ENCODE results near the gene HM13.

The HM13 gene

GRCh38 chr20:31489152-31489551, 25.1 kb upstream of the HM13 start:
- TF ChIP-seq, protein P1, sequence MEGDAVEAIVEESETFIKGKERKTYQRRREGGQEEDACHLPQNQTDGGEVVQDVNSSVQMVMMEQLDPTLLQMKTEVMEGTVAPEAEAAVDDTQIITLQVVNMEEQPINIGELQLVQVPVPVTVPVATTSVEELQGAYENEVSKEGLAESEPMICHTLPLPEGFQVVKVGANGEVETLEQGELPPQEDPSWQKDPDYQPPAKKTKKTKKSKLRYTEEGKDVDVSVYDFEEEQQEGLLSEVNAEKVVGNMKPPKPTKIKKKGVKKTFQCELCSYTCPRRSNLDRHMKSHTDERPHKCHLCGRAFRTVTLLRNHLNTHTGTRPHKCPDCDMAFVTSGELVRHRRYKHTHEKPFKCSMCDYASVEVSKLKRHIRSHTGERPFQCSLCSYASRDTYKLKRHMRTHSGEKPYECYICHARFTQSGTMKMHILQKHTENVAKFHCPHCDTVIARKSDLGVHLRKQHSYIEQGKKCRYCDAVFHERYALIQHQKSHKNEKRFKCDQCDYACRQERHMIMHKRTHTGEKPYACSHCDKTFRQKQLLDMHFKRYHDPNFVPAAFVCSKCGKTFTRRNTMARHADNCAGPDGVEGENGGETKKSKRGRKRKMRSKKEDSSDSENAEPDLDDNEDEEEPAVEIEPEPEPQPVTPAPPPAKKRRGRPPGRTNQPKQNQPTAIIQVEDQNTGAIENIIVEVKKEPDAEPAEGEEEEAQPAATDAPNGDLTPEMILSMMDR (IDR thresholded peaks at IDR 0.05; ENCODE audit: insufficient read depth, missing control alignments) = no peak
- no peak for DNase-seq (ENCODE audit: insufficient read length, low spot score)
- no peak for FAIRE-seq

DNA sequence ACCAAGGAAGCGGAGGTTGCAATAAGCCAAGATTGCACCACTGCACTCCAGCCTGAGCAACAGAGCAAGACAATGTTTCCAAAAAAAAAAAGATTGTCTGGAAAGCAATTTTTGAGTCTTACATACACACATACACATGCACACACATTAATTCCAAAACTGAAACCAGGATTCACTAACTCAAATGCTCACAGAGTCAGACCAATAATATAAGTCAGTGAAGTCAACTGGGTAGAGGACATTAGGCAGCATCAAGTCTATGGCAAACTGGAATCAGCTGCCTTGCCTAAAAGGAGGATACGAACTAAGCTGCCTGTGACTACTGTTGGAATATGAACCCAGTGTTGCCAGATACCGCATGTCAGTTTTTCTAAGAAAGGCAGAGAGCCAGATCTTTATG, 23.5 kb upstream of the HM13 start:
- TF ChIP-seq, protein P1 (IDR thresholded peaks at IDR 0.05; ENCODE audit: insufficient read depth, missing control alignments) = no peak
- no peak for FAIRE-seq
- DNase-seq (ENCODE audit: insufficient read length, low spot score) = no peak

DNA sequence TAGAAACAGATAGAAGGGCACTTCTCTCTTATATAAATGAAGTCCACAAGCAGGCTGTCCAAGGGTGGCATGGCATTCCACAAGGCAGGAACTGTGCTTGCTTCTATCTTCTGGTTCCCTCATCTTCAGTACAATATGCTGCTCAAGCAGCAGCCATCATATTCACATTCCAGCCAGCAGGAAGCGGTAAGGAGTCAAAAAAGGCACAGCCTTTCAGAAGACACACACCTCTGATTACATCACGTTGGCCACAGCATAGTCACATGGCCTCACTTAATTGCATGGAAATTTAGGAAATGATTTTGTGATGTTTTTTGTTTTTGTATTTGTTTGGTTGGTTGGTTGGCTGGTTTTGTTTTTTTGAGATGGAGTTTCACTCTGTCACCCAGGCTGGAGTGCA, 20.1 kb upstream of the HM13 start:
- FAIRE-seq (no peak), DNase-seq (ENCODE audit: insufficient read length, low spot score) (no peak)
- TF ChIP-seq, protein P1 (IDR thresholded peaks at IDR 0.05; ENCODE audit: insufficient read depth, missing control alignments) = peak; percentile 31

GRCh38 chr20:31496761-31497295, 17.4 kb upstream of the HM13 start:
- DNase-seq (ENCODE audit: insufficient read length, low spot score) (no peak), FAIRE-seq (no peak)
- TF ChIP-seq, protein P1 (IDR thresholded peaks at IDR 0.05; ENCODE audit: insufficient read depth, missing control alignments) = no peak

DNA sequence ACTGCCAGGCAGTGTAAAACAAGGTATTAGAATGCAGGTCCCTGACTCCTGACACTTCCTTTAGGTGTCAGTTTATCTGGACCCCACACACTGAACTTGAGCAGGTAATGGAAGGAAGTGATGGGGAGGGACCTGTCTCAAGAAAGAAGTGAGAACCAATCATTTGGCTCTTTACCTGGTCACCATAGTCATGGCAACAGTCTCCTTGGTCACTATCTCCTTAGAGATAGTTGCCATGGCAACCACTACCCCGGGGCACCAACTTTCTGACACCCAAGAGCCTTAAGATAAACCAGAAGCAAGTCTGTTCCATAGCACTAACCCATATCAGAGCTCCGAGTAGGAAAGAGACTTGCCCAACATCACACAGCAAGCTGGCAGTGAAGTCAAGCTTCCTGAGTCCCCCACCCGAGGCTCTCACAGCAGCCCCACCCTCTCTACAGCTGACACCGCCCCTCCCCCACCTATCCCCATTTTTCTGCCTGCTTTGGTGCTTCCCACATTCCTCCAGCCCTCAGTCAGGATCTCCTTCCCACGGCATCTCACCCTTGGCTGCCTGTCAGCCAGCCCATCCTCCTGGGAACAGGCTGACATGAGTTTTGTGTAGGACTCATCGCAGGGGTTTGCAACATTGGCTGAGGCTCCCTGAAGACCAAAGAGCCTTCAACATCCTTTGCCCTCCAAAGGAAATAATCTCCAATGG, 16.3 kb upstream of the HM13 start:
- TF ChIP-seq, protein P1 (IDR thresholded peaks at IDR 0.05; ENCODE audit: insufficient read depth, missing control alignments) = no peak
- DNase-seq (ENCODE audit: insufficient read length, low spot score) (no peak), FAIRE-seq (no peak)

- TF ChIP-seq, protein P1 (IDR thresholded peaks at IDR 0.05; ENCODE audit: insufficient read depth, missing control alignments) = no peak
- DNase-seq (ENCODE audit: insufficient read length, low spot score) = no peak
- no peak for FAIRE-seq
These were observed 13.7 kb upstream of the HM13 start for GRCh38 chr20:31500527-31500926.
